Stimulated activated naive CD4-positive, alpha-beta T cell (primary cell): Measurements from ENCODE around the gene IER3.
"Not testable (repeated sequence)": the region's sequence is repeated elsewhere in the genome, so short reads cannot be mapped to it uniquely, and the experiment has no call there.

Experiments used
- DNase-seq, 6 experiments: peaks; one replicate each; lab custom pipeline; 2025; lab: John Stamatoyannopoulos, UW

Gene IER3

GRCh38 chr6:30768634-30769087 lies 24.3 kb upstream of the IER3 start:
- no peak for DNase-seq

DNA sequence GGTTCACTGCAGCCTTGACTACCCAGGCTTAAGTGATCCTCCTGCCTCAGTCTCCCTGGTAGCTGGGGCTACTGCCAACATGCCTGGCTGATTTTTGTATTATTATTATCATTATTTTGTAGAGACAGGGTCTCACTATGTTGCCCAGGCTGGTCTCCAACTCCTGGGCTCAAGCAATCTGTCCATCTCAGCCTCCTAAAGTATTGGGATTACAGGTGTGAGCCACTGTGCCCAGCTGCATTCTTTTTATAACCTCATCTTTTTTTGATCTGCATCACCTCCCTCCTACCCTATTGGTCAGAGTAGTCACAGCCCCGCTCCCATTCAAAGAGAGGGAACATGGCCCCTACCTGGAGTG lies 23.6 kb upstream of the IER3 start:
- no peak for DNase-seq

GRCh38 chr6:30767158-30767943 lies 23.0 kb upstream of the IER3 start:
- DNase-seq, result no peak

DNA sequence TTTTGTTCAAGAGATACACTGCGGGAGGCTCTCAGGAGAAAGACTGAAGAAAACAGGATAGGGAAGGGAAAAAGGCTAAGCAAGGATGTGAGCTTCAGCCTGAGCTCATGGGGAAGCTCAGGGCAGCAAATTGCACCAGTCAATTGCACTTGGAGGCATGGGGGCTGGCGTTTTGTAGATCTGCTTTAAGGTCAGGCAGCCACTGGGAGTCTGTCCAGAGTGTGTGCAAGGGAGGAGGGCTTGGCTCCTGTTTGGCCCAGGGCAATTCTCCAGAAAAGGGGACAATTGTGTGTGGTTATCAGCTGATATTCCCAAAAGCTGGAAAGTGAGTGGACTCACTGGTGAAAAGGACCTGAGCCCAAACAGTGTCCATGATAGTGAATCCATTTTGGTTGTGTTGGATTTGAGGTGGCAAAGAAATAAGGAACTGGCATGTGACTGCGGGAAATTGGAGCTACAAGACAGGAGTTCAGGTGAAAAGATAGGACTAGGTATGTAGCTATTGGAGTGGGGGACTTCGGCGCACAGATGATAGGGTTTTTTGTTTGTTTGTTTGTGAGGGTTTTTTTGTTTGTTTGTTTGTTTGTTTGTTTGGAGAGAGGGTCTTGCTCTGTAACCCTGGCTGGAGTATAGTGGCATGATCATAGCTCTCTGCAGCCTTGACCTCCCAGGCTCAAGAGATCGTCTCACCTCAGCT lies 22.3 kb upstream of the IER3 start:
- DNase-seq, result no peak

DNA sequence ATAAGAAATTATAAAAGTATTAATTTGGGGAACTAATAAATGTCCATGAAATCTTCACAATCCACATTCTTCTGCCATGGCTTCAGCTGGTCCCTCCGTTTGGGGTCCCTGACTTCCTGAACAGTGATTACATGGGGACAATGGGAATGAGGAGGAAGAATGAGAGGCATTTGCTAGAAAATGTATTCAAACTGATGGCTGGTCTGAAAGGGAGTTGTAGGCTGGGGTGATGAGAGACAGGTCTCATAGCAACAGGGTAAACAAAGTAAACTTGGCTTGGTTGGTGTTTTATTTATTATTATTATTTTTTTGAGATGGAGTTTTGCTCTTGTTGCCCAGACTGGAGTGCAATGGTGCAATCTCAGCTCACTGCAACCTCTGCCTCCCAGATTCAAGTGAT lies 21.1 kb upstream of the IER3 start:
- DNase-seq, result not testable (repeated sequence)

- not testable (repeated sequence) for DNase-seq
These were observed 20.2 kb upstream of the IER3 start for GRCh38 chr6:30764490-30765043.

DNA sequence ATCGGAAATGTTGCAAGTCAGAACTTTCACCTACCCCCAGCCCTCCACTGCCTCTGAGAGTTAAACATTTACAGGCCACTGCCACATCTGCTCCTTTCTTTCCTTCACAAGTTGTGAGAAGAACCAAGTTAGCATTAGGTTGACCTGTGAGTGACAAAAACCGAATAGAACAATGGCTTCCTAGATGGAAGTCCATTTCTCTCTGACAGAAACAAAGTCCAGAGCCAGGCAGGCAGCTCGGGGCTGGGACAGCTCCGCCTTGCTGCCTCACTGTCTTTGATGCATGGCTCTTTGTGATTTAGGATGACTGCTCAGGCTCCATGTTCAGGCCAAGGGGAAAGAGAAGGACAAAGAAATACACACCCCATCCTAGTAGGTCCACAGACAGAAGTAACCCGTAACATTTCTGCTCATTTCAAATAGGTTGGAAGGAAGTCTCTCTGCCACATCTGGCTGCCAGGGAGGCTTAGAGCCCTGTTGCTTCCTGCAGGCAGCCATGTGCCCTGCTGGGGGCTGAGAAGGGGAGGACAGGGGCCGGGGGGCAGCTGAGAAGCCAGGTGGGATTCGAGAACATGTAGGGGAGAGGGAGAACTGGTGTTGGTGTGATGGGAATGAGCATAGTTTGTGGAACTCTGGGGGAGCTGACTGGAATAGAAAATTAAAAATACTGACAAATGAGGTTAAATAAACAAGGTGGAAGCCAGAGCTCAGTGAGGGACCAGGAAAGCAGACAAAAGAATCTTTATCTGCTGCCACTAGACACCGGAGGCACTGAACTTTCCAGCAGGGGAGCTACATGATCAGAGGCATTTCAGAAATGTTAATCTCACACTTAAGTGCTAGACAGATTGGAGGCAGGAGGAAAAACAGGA lies 19.5 kb upstream of the IER3 start:
- DNase-seq, result peak in 2 of 6 experiments; percentile 12 to 28

DNA sequence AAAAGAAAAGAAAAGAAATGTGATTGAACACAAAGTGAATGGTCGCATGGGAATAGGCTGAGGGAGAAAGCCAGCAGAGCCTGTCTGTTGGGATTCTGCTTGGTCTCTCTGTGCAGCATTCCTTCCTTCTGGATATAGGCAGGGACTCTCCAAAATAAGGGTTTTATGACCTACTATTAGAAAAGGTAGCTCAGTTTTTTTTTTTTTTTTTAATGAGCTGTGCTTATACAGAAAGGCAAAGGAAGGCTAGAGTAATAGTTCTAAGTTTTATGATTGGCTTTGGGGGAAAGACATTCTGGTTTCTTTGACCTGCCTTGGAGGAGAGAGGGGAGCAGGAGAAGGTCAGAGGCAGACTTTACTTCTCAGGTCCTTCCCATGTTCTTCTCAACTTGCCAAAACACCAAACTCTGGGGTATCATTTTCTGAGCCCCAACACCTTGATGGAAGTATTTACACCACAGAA lies 18.8 kb upstream of the IER3 start:
- no peak for DNase-seq

DNA sequence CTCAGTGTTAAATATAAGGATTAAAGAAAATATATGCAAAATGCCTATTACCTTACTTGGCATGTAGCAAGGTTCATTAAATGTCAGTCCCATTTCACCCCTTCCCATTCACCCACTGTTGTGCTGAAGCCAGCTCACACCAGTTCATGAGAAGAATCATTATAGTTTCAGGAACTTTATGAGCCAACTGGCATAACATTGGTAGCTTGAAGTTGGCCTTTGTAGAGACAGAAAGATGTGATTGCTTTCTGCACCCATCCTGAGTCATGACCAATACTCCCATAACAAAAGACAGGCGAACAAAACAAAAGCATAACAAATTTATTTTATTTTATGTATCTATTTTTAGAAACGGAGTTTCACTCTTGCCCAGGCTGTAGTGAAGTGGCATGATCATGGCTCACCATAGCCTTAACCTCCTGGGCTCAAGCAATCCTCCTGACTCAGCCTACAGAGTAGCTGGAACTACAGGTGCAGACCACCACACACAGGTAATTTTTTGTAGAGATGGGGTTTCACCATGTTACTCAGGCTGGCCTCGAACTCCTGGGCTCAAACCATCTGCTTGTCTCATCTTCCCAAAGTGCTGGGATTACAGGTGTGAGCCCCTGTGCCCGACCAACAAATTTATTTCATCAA lies 17.6 kb upstream of the IER3 start:
- DNase-seq, result no peak

DNA sequence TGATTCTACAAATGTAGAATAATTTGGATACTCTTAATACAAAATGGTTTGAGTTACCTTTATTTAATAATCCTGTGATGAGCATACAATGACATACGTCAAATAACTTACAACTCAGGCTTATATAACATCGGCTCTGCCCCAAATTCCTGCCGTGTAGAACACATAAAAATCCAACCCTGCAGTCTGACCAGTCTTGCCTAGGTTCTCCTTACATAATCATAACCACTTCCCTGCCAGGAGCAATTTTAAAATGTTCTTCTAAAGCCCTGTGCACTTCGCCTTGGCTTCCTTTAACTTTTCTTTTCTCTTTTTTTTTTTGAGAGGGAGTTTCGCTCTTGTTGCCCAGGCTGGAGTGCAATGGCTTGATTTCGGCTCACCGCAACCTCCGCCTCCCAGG lies 16.2 kb upstream of the IER3 start:
- DNase-seq, result no peak

- no peak for DNase-seq
These were observed 15.4 kb upstream of the IER3 start for GRCh38 chr6:30759575-30760239.

- no peak for DNase-seq
These were observed 13.0 kb upstream of the IER3 start for GRCh38 chr6:30757261-30757904.

DNA sequence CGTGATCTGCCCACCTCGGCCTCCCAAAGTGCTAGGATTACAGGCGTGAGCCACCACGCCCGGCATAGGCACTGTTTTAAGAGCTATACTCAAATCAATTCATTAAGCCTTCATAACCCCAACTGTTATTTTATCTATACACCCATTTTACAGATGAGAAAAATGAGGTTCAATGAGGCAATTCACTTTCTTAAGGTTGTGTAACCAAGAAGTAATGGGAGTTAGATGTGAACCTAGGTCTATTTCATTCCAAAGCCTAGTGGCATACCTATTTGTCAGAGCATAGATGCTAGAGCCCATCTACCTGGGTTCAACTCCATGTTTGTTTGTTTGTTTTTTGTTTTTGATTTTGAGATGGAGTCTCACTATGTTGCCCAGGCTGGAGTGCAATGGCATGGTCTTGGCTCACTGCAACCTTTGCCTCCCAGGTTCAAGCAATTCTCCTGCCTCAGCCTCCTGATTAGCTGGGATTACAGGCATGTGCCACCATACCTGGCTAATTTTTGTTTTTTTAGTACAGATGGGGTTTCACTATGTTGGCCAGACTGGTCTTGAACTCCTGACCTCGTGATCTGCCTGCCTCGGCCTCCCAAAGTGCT lies 12.2 kb upstream of the IER3 start:
- DNase-seq, result not testable (repeated sequence)

GRCh38 chr6:30754631-30755030 lies 10.3 kb upstream of the IER3 start:
- no peak for DNase-seq

GRCh38 chr6:30752157-30752927 lies 8.0 kb upstream of the IER3 start:
- DNase-seq, result no peak

GRCh38 chr6:30750379-30750668 lies 6.0 kb upstream of the IER3 start:
- no peak for DNase-seq

GRCh38 chr6:30749554-30750378 lies 5.4 kb upstream of the IER3 start:
- DNase-seq, result no peak

DNA sequence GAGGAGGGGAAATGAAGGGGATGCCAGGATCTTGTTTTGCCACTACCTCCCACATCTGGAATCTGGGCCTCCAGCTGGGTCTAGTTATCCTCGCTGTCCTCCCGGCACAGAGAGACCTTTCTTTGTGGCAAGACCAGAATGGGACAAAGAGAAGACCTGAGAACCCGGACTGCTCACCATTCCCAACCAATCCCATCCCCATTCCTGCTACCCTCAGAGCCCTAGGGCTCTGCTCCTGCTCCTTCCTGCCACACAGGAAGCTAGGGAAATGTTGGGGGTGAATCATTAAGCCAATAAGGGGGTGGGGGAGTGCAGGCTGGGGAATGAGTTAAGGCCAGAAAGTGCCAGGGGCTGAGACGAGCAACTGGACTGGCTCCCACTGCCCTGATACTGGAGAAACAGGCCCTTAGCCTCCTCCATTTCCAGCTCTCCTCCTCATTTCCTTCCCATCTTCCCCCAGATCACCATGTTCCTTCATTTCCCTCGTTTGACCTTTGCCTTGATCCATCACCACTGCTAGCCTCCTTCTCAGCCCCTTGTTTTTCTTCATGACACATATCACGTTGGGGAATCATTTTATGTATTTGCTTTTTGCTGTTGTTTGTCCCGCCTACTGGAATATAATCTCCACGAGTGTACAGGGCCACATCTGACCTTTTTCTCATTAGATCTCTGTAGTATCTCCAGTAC lies 4.6 kb upstream of the IER3 start:
- no peak for DNase-seq
